GM12891 (cell line): ENCODE measurements around the gene WNT7B.

Source experiments
- PAX5 ChIP-seq: IDR thresholded peaks from 2 replicates; pipeline ENCODE4 v1.6.1; 2011; ENCODE audit warnings: low read length, moderate library complexity, mild to moderate bottlenecking; ENCODE audit not compliant: insufficient read depth, severe bottlenecking
- POLR2A ChIP-seq: IDR thresholded peaks from 2 replicates; pipeline ENCODE4 v1.6.1; 2011; ENCODE audit warnings: low read depth, low read length, control low read depth
- POLR2AphosphoS5 ChIP-seq: IDR thresholded peaks from 2 replicates; pipeline ENCODE4 v1.6.1; 2011; ENCODE audit warnings: low read depth, low read length, control low read depth
- POU2F2 ChIP-seq: IDR thresholded peaks from 2 replicates; pipeline ENCODE4 v1.6.1; 2011; ENCODE audit warnings: low read depth, mild to moderate bottlenecking, control low read depth, low read length, moderate library complexity
- SPI1 ChIP-seq: IDR thresholded peaks from 2 replicates; pipeline ENCODE4 v1.6.1; 2011; ENCODE audit warnings: low read depth, low read length, control low read depth
- TAF1 ChIP-seq: IDR thresholded peaks from 2 replicates; pipeline ENCODE4 v1.6.1; 2011; ENCODE audit warnings: low read depth, low read length, control low read depth

GRCh38 chr22:45987136-45987861 lies 10.3 kb upstream of the WNT7B start:
- TF ChIP-seq POLR2AphosphoS5 (no peak), TAF1 (no peak), POLR2A (no peak), SPI1 (no peak), PAX5 (no peak), POU2F2 (no peak)
